ENCODE data around the gene NBPF6.

- no peak for TF ChIP-seq POLR2A (IDR thresholded peaks at IDR 0.05)
- no peak for TF ChIP-seq CTCF (IDR thresholded peaks at IDR 0.05)
Measured at GRCh38 chr1:108513044-108513415, 62.9 kb downstream of the NBPF6 start.

Data from Peyer's patch (tissue), 4 donors.